Measurements from ENCODE around the gene SNX24.

DNA sequence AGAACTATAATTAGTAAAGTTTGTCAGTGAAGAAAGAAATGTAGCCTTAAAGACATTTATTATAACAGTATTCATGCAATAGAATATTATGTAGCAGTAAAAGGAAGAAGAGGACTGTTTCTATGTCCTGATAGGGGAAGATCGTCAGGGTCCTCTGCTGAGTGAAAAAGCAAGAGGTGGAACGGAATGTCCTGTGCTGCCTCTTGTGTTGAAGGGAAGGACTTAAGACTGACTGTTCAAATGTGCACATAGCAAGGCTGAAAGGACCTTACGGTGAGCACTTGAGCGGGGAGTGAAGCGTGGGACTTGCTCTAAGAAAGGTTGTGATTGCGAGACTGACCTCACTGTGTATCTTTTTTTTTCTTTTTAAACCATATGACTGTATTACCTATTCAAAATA, 63.2 kb downstream of the SNX24 start:
- TF ChIP-seq, protein P1, sequence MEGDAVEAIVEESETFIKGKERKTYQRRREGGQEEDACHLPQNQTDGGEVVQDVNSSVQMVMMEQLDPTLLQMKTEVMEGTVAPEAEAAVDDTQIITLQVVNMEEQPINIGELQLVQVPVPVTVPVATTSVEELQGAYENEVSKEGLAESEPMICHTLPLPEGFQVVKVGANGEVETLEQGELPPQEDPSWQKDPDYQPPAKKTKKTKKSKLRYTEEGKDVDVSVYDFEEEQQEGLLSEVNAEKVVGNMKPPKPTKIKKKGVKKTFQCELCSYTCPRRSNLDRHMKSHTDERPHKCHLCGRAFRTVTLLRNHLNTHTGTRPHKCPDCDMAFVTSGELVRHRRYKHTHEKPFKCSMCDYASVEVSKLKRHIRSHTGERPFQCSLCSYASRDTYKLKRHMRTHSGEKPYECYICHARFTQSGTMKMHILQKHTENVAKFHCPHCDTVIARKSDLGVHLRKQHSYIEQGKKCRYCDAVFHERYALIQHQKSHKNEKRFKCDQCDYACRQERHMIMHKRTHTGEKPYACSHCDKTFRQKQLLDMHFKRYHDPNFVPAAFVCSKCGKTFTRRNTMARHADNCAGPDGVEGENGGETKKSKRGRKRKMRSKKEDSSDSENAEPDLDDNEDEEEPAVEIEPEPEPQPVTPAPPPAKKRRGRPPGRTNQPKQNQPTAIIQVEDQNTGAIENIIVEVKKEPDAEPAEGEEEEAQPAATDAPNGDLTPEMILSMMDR (IDR thresholded peaks at IDR 0.05; ENCODE audit: insufficient read depth, low read length) = no peak
- TF ChIP-seq POLR2AphosphoS5 (IDR thresholded peaks at IDR 0.05; ENCODE audit: low read depth) (no peak), SPI1 (IDR thresholded peaks at IDR 0.05; ENCODE audit: borderline replicate concordance, low read depth) (no peak)
- TF ChIP-seq, protein P2, sequence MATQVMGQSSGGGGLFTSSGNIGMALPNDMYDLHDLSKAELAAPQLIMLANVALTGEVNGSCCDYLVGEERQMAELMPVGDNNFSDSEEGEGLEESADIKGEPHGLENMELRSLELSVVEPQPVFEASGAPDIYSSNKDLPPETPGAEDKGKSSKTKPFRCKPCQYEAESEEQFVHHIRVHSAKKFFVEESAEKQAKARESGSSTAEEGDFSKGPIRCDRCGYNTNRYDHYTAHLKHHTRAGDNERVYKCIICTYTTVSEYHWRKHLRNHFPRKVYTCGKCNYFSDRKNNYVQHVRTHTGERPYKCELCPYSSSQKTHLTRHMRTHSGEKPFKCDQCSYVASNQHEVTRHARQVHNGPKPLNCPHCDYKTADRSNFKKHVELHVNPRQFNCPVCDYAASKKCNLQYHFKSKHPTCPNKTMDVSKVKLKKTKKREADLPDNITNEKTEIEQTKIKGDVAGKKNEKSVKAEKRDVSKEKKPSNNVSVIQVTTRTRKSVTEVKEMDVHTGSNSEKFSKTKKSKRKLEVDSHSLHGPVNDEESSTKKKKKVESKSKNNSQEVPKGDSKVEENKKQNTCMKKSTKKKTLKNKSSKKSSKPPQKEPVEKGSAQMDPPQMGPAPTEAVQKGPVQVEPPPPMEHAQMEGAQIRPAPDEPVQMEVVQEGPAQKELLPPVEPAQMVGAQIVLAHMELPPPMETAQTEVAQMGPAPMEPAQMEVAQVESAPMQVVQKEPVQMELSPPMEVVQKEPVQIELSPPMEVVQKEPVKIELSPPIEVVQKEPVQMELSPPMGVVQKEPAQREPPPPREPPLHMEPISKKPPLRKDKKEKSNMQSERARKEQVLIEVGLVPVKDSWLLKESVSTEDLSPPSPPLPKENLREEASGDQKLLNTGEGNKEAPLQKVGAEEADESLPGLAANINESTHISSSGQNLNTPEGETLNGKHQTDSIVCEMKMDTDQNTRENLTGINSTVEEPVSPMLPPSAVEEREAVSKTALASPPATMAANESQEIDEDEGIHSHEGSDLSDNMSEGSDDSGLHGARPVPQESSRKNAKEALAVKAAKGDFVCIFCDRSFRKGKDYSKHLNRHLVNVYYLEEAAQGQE (IDR thresholded peaks at IDR 0.05; ENCODE audit: insufficient replicate concordance, low read depth) = no peak

Data from HL-60 (cell line).